DND-41 (cell line): ENCODE results near the gene GFAP.

Experiments
- ATAC-seq: fragments of 200-7000 bp; cut with Tn5 transposase; 3 replicates; pipeline ENCODE4 v1.9.1; 2021; ENCODE audit warnings: low read depth; ENCODE audit not compliant: insufficient read depth
- DNase-seq: peaks from one replicate; pipeline ENCODE4 v3.0.0-alpha.2; 2020
- H2AFZ ChIP-seq: 2 replicates; pipeline ENCODE4 v1.6.0; 2012; ENCODE audit warnings: low read depth, low read length
- H3K27ac ChIP-seq: 2 replicates; pipeline ENCODE4 v1.5.1; 2012; ENCODE audit warnings: low read length, inconsistent platforms
- H3K27me3 ChIP-seq: fragments of 200-600 bp; sonication (generic); 2 replicates; pipeline ENCODE4 v1.6.0; 2012; ENCODE audit warnings: low read length, mild to moderate bottlenecking, inconsistent platforms; ENCODE audit not compliant: insufficient read depth, poor library complexity
- H3K36me3 ChIP-seq: 2 replicates; pipeline ENCODE4 v1.5.1; 2012; ENCODE audit warnings: low read length, inconsistent platforms; ENCODE audit not compliant: insufficient read depth
- H3K4me1 ChIP-seq: 2 replicates; pipeline ENCODE4 v1.5.1; 2012; ENCODE audit warnings: mild to moderate bottlenecking, low read length; ENCODE audit not compliant: insufficient read depth
- H3K4me2 ChIP-seq: 2 replicates; pipeline ENCODE4 v1.6.0; 2012; ENCODE audit warnings: mild to moderate bottlenecking, moderate library complexity, low read length, inconsistent platforms; ENCODE audit not compliant: insufficient read depth
- H3K4me3 ChIP-seq, 2 experiments: fragments of 200-600 bp in 1 of 2; shearing (Covaris generic) in 1 of 2; 2 replicates each; pipeline ENCODE4 v1.5.1; 2012 to 2016; ENCODE audit warnings: inconsistent platforms in 2 of 2, low read length in 2 of 2, mild to moderate bottlenecking in 2 of 2, low read depth in 1 of 2, moderate library complexity in 1 of 2
- H3K79me2 ChIP-seq: 2 replicates; pipeline ENCODE4 v1.6.0; 2012; ENCODE audit warnings: low read length, inconsistent platforms; ENCODE audit not compliant: insufficient read depth
- H3K9ac ChIP-seq: 2 replicates; pipeline ENCODE4 v1.6.0; 2012; ENCODE audit warnings: low read depth, mild to moderate bottlenecking, inconsistent platforms, low read length, moderate library complexity
- H3K9me3 ChIP-seq: 2 replicates; pipeline ENCODE4 v1.5.1; 2012; ENCODE audit warnings: low read length, moderate library complexity, mild to moderate bottlenecking, inconsistent platforms; ENCODE audit not compliant: insufficient read depth, severe bottlenecking
- H4K20me1 ChIP-seq: 2 replicates; pipeline ENCODE4 v1.6.0; 2012; ENCODE audit warnings: low read length; ENCODE audit not compliant: insufficient read depth
- EZH2 ChIP-seq: IDR thresholded peaks from 3 replicates; pipeline ENCODE4 v1.6.1; 2012; ENCODE audit warnings: borderline replicate concordance, low read depth, mild to moderate bottlenecking, moderate library complexity, low read length, inconsistent platforms; ENCODE audit not compliant: severe bottlenecking
- TF ChIP-seq, protein P1 (sequence below): IDR thresholded peaks from 2 replicates; pipeline ENCODE4 v1.5.1; 2012; ENCODE audit warnings: borderline replicate concordance, low read length, moderate library complexity, mild to moderate bottlenecking; ENCODE audit not compliant: poor library complexity, severe bottlenecking; ENCODE audit errors: extremely low read depth

Gene GFAP

DNA sequence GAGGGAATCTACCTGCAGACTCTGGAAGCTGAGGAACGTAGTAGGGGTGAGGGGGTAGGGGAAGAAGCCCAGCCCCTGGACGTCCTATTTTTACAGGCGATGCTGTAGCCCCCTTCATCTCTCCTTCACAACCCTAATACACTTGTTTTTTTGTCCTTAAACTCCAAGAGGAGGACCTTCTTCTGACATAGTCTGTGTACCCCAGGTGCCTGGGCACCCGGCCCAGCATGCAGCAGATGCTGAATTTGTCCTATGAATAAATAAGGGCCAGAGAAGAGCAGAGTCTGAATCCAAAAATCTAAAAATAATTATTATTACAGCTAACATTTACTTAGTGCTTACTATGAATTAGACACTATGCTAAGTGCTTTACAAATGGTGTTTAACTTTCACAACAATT is 27.2 kb upstream of the GFAP start:
- Histone ChIP-seq H3K9ac (peak overlapping the region; percentile 15; the same call in 1 of the 2 replicates), H3K27me3 (no peaks in the 10 kb centered on the region), H3K4me1 (peaks cover 62% of the 10 kb centered on the region), H4K20me1 (peaks cover 48% of the 10 kb centered on the region), H3K4me2 (peak overlapping the region; percentile 51), H3K4me3 (peak overlapping the region in 1 of 2 experiments; percentile 31; a peak in 1 of 4 replicates), H3K79me2 (peaks cover 100% of the 10 kb centered on the region), H3K9me3 (no peaks in the 10 kb centered on the region), H3K27ac (peak overlapping the region; percentile 32; the same call in 1 of the 2 replicates), H3K36me3 (peaks cover 85% of the 10 kb centered on the region), H2AFZ (no peak overlapping the region)
- DNase-seq (no peak), ATAC-seq (no peak)
- no peak for TF ChIP-seq EZH2
- TF ChIP-seq, protein P1, sequence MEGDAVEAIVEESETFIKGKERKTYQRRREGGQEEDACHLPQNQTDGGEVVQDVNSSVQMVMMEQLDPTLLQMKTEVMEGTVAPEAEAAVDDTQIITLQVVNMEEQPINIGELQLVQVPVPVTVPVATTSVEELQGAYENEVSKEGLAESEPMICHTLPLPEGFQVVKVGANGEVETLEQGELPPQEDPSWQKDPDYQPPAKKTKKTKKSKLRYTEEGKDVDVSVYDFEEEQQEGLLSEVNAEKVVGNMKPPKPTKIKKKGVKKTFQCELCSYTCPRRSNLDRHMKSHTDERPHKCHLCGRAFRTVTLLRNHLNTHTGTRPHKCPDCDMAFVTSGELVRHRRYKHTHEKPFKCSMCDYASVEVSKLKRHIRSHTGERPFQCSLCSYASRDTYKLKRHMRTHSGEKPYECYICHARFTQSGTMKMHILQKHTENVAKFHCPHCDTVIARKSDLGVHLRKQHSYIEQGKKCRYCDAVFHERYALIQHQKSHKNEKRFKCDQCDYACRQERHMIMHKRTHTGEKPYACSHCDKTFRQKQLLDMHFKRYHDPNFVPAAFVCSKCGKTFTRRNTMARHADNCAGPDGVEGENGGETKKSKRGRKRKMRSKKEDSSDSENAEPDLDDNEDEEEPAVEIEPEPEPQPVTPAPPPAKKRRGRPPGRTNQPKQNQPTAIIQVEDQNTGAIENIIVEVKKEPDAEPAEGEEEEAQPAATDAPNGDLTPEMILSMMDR = no peak

DNA sequence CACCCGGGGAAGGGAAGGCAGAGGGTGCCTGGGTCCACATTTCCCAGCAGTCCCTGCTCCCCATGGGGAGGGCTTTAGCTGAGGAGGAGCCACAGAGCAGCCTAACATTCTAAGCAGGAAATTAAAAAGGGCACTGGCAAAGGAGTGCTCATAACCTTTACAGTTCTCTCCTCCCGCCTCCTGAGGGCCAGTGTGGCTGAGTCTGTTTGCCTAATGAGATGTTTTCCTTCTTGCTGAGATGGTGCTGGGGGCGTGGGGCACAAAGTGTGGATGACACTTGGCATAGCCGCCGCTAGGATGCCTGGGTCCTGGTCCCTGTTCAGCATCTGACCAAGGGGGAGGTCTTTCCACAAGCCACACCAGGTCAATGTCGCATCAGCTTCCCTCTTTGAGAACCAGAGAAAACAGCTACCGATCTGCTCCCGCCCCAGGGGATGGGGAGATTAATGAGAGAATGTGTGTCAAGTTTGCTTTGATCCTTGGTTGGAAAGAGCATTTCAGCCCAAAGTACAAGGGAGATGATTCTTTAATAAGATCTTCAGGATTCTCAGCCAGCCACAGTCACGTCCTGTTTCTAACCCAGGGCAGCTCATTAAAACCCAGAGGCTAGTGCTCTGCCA is 26.5 kb upstream of the GFAP start:
- ATAC-seq = peak; percentile 69
- peaks cover 62% of the 10 kb centered on the region for H3K4me1 ChIP-seq

DNA sequence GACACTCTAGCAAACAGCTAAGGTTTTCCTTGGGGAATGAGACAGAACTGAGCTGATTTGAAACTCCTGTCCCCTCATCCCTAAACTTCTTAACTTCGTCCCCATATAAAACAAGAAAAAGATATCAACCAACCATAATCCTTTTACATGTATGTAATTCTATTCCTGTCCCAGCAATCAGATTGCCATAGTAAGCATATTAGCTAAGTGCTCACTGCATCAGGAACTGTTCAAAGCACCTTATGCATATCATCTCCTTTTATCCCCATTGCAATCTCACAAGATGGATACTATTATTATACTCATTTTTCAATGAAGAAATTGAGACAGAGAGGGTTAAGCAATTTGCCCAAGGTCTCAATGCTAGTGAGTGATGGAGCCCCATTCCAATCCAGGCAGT is 25.5 kb upstream of the GFAP start:
- Histone ChIP-seq H3K27me3 (no peaks in the 10 kb centered on the region), H3K9me3 (no peaks in the 10 kb centered on the region), H3K9ac (no peak overlapping the region), H3K4me1 (peaks cover 53% of the 10 kb centered on the region), H3K4me3 (no peak overlapping the region), H3K4me2 (peak overlapping the region; percentile 51), H3K36me3 (peaks cover 87% of the 10 kb centered on the region), H2AFZ (no peak overlapping the region), H3K79me2 (peaks cover 96% of the 10 kb centered on the region), H3K27ac (no peak overlapping the region), H4K20me1 (peaks cover 49% of the 10 kb centered on the region)
- DNase-seq (no peak), ATAC-seq (no peak)
- TF ChIP-seq EZH2 = no peak
- TF ChIP-seq, protein P1 = no peak

More for the DNA sequence above, 26.5 kb upstream of the GFAP start:
- Histone ChIP-seq H3K4me2 (peak overlapping the region; percentile 51), H2AFZ (no peak overlapping the region), H3K4me3 (peak overlapping the region in 1 of 2 experiments; percentile 31; a peak in 1 of 4 replicates), H4K20me1 (peaks cover 48% of the 10 kb centered on the region), H3K27me3 (no peaks in the 10 kb centered on the region), H3K9me3 (no peaks in the 10 kb centered on the region), H3K79me2 (peaks cover 100% of the 10 kb centered on the region), H3K27ac (peak overlapping the region; percentile 39), H3K36me3 (peaks cover 87% of the 10 kb centered on the region), H3K9ac (peak overlapping the region; percentile 15; the same call in 1 of the 2 replicates)
- no peak for DNase-seq
- TF ChIP-seq EZH2 = no peak
- TF ChIP-seq, protein P1 = no peak
